Measurements from ENCODE around the gene APOL6. TPM values are rescaled to one million over a fixed set of nuclear protein-coding genes. Genes with fewer than 3 reads are reported as not detected.

The APOL6 gene
- total RNA-seq: 10 to 100 TPM; 34.0 to 51.4 TPM
- long read RNA-seq, full-length matches to known transcripts: 20 of 93 reads
- long read RNA-seq, partial matches to known transcripts: 57 of 93 reads
- long read RNA-seq, other reads (novel, unspliced or antisense): 16 of 93 reads

GRCh38 chr22:35648066-35649025 lies at the start of gene APOL6:
TSS of gene APOL6 (plus strand) at chr22:35648446. CDS start at chr22:35656426, 7,980 bp downstream.
- intact Hi-C loops (cut with DNase I, micrococcal nuclease): no loop called here
- ATAC-seq (peak; percentile 91), DNase-seq (peak in 1 of 2 donors; percentile 61)

GRCh38 chr22:35599364-35599763 lies 48.9 kb upstream of the APOL6 start:
- ATAC-seq: no peak
- no peak for DNase-seq
- intact Hi-C loops (cut with DNase I, micrococcal nuclease): no loop called here

- no peak for ATAC-seq
- DNase-seq: no peak
- intact Hi-C loops (cut with DNase I, micrococcal nuclease): no loop called here
Measured at GRCh38 chr22:35600476-35600875, 47.8 kb upstream of the APOL6 start.

GRCh38 chr22:35601013-35601580 lies 47.1 kb upstream of the APOL6 start:
- DNase-seq (no peak), ATAC-seq (no peak)
- intact Hi-C loops (cut with DNase I, micrococcal nuclease): no loop called here

GRCh38 chr22:35601743-35602615 lies 46.3 kb upstream of the APOL6 start:
- DNase-seq (no peak), ATAC-seq (no peak)
- intact Hi-C loops (cut with DNase I, micrococcal nuclease): no loop called here

- ATAC-seq: no peak
- no peak for DNase-seq
- intact Hi-C loops (cut with DNase I, micrococcal nuclease): no loop called here
Measured at GRCh38 chr22:35604621-35605368, 43.5 kb upstream of the APOL6 start.

GRCh38 chr22:35605369-35605680 lies 42.9 kb upstream of the APOL6 start:
- intact Hi-C loops (cut with DNase I, micrococcal nuclease): no loop called here
- DNase-seq (no peak), ATAC-seq (no peak)

GRCh38 chr22:35605851-35606481 lies 42.3 kb upstream of the APOL6 start:
- intact Hi-C loops (cut with DNase I, micrococcal nuclease): no loop called here
- DNase-seq (no peak), ATAC-seq (no peak)

GRCh38 chr22:35606916-35607315 lies 41.3 kb upstream of the APOL6 start:
- intact Hi-C loops (cut with DNase I, micrococcal nuclease): no loop called here
- DNase-seq (no peak), ATAC-seq (no peak)

GRCh38 chr22:35608088-35608487 lies 40.2 kb upstream of the APOL6 start:
- intact Hi-C loops (cut with DNase I, micrococcal nuclease): no loop called here
- ATAC-seq (no peak), DNase-seq (no peak)

- DNase-seq: no peak
- intact Hi-C loops (cut with DNase I, micrococcal nuclease): no loop called here
- ATAC-seq: no peak
Measured at GRCh38 chr22:35609261-35609660, 39.0 kb upstream of the APOL6 start.

- intact Hi-C loops (cut with DNase I, micrococcal nuclease): no loop called here
- no peak for DNase-seq
- ATAC-seq: no peak
Measured at GRCh38 chr22:35609761-35610160, 38.5 kb upstream of the APOL6 start.

GRCh38 chr22:35610741-35611140 lies 37.5 kb upstream of the APOL6 start:
- ATAC-seq: no peak
- intact Hi-C loops (cut with DNase I, micrococcal nuclease): no loop called here
- DNase-seq: no peak

GRCh38 chr22:35611200-35611890 lies 36.9 kb upstream of the APOL6 start:
- intact Hi-C loops (cut with DNase I, micrococcal nuclease): no loop called here
- ATAC-seq (no peak), DNase-seq (no peak)

- ATAC-seq (peak; percentile 92), DNase-seq (peak; percentile 43 to 68)
- intact Hi-C loops (cut with DNase I, micrococcal nuclease): no loop called here
Measured at GRCh38 chr22:35611891-35612576, 36.2 kb upstream of the APOL6 start.

GRCh38 chr22:35612903-35613302 lies 35.3 kb upstream of the APOL6 start:
- ATAC-seq: no peak
- intact Hi-C loops (cut with DNase I, micrococcal nuclease): no loop called here
- no peak for DNase-seq

- DNase-seq (no peak), ATAC-seq (no peak)
- intact Hi-C loops (cut with DNase I, micrococcal nuclease): no loop called here
Measured at GRCh38 chr22:35614404-35614803, 33.8 kb upstream of the APOL6 start.
